OCI-LY7 (cell line): Measurements from ENCODE around the gene PLA2G3. TPM values are rescaled to one million over a fixed set of nuclear protein-coding genes. Genes with fewer than 3 reads are reported as not detected.

ENCODE experiments used
- BruUV-seq: library from RNA; stranded (reverse); fragments of 400-500 nt; replicated peaks from 2 replicates; lab custom pipeline; 2021; lab: Mats Ljungman, UMichigan
- CTCF ChIA-PET: fragments of 300-600 bp; sonication (Branson Sonifier 250); formaldehyde crosslinking; loops from one replicate; lab custom pipeline; 2022; ENCODE audit warnings: antibody characterized with exemption; ENCODE audit not compliant: unreplicated experiment; lab: Charles Lee
- POLR2A ChIA-PET: fragments of 300-600 bp; sonication (Branson Sonifier 250); formaldehyde crosslinking; loops from one replicate; lab custom pipeline; 2022; ENCODE audit warnings: antibody characterized with exemption; lab: Charles Lee
- DNase-seq: peaks from one replicate; pipeline ENCODE4 v3.0.0-alpha.2; 2015; ENCODE audit warnings: low spot score
- H2AFZ ChIP-seq: fragments of 200-600 bp; sonication (generic), shearing (Covaris generic); 2 replicates; pipeline ENCODE4 v1.6.1; 2014; ENCODE audit warnings: mild to moderate bottlenecking, antibody characterized with exemption, low read length, moderate library complexity
- H3K27ac ChIP-seq: fragments of 200-600 bp; sonication (generic); 2 replicates; pipeline ENCODE4 v1.5.1; 2014; ENCODE audit warnings: mixed run types, low read depth, mild to moderate bottlenecking, moderate library complexity, low read length, inconsistent platforms; ENCODE audit not compliant: poor library complexity, severe bottlenecking
- H3K36me3 ChIP-seq: fragments of 200-600 bp; sonication (generic); 2 replicates; pipeline ENCODE4 v1.6.1; 2014; ENCODE audit warnings: mild to moderate bottlenecking, antibody characterized with exemption, low read length, moderate library complexity, mixed read lengths; ENCODE audit not compliant: insufficient read depth
- H3K4me1 ChIP-seq: fragments of 200-600 bp; sonication (generic); 2 replicates; pipeline ENCODE4 v1.5.1; 2014; ENCODE audit warnings: mild to moderate bottlenecking, low read length; ENCODE audit not compliant: insufficient read depth, poor library complexity, severe bottlenecking
- H3K4me2 ChIP-seq: fragments of 200-600 bp; sonication (generic); 2 replicates; pipeline ENCODE4 v1.6.1; 2014; ENCODE audit warnings: mild to moderate bottlenecking, low read length
- H3K4me3 ChIP-seq: fragments of 200-600 bp; sonication (generic); 2 replicates; pipeline ENCODE4 v1.5.1; 2014; ENCODE audit warnings: mild to moderate bottlenecking, low read depth, low read length; ENCODE audit not compliant: poor library complexity, severe bottlenecking
- H3K79me2 ChIP-seq: fragments of 200-600 bp; sonication (generic); 2 replicates; pipeline ENCODE4 v1.6.1; 2016; ENCODE audit warnings: low read depth, mild to moderate bottlenecking, low read length, moderate library complexity, mixed read lengths; ENCODE audit not compliant: insufficient read depth
- H3K9me2 ChIP-seq: fragments of 200-600 bp; sonication (generic); 2 replicates; pipeline ENCODE4 v1.6.1; 2016; ENCODE audit warnings: mild to moderate bottlenecking, low read length, mixed read lengths; ENCODE audit not compliant: insufficient read depth
- H3K9me3 ChIP-seq: fragments of 200-600 bp; sonication (generic); 2 replicates; pipeline ENCODE4 v1.6.1; 2014; ENCODE audit warnings: mild to moderate bottlenecking, mixed run types, low read length, mixed read lengths
- H4K20me1 ChIP-seq: fragments of 200-600 bp; sonication (generic); 2 replicates; pipeline ENCODE4 v1.6.1; 2014; ENCODE audit warnings: mild to moderate bottlenecking, antibody characterized with exemption, low read length, moderate library complexity, mixed read lengths; ENCODE audit not compliant: insufficient read depth
- EZH2phosphoT487 ChIP-seq: fragments of 200-600 bp; sonication (generic); IDR thresholded peaks from 2 replicates; pipeline ENCODE4 v1.6.1; 2018; ENCODE audit warnings: low read depth, borderline replicate concordance, mild to moderate bottlenecking, mixed run types, antibody characterized with exemption, low read length, moderate library complexity, mixed read lengths
- intact Hi-C: fragments of 100-400 bp; cut with micrococcal nuclease; formaldehyde crosslinking; loops from one replicate; pipeline ENCODE4 v1.10.0; 2022; ENCODE audit not compliant: unreplicated experiment
- total RNA-seq, 2 experiments: library from RNA; depleted of rRNA in 1 of 2; stranded (reverse); fragments of >200 nt in 1 of 2; shearing (Covaris generic) in 1 of 2; gene quantifications; 2 replicates each; pipeline ENCODE4 v1.2.3, GENCODE V29; 2014 to 2022
- TF ChIP-seq, protein P1 (sequence below): fragments of 200-600 bp; sonication (generic); conservative IDR thresholded peaks from 2 replicates; pipeline ENCODE4 v1.5.1; 2014; ENCODE audit warnings: mild to moderate bottlenecking, antibody characterized with exemption, low read length, moderate library complexity, mixed read lengths

The PLA2G3 gene
- total RNA-seq, 2 experiments from 2014 or later, result not detected

DNA sequence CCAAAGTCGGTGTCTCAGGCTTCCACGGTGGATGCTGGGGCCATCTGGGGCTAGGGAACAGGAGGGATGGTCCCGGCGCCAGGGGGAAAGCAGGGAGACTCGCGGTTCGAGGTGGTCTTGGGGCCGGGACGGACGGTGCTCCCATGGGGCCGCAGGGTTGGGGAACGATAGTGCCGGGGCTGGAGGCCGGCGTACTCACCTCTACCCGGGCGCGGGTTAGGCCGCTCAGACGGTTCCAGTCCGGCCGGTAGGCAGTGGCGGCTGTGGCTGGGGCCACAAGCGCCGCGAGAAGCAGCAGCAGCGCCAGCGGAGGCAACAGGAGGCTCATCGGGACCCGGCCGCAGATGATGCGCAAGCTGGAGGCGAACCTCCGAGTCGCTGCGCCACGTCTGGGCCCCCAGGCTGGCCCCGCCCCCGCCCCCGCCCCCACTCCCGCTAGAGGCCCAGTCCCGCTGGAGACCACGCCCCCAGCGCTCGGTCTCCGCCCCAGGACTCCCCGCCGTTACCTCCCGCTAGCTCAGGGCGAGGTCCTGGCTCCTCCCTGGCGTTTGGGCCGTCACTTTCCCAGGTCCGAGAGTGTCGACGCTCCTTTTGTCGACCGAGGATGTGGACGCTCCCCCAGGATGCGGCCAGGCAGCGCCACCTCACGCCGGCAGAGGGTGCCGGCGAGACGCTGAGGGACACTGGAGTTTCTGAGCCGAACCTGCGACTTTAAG, 33.0 kb downstream of the PLA2G3 start, which contains the start of gene SELENOM:
SELENOM (minus strand) TSS at position 391 of the 716 bp plus-strand sequence; CDS start at position 328, 63 bp downstream.
- Histone ChIP-seq H2AFZ (peak within 1 kb of the TSS; percentile 72), H4K20me1 (no peaks in the 10 kb centered on the region), H3K27ac (no peak within 1 kb of the TSS), H3K4me1 (peaks cover 5% of the 10 kb centered on the region), H3K9me3 (no peaks in the 10 kb centered on the region), H3K9me2 (no peaks in the 10 kb centered on the region), H3K4me2 (peak within 1 kb of the TSS; percentile 89), H3K79me2 (no peaks in the 10 kb centered on the region), H3K4me3 (peak within 1 kb of the TSS; percentile 64), H3K36me3 (no peaks in the 10 kb centered on the region)
- ChIA-PET POLR2A (interaction anchor here (0.6 to 1.5 kb wide), 2 partner anchors 24 to 48 kb away, joined by 3 to 6 read pairs; no protein-coding TSS in a partner anchor), CTCF (interaction anchor here (0.6 kb wide), 3 partner anchors 70 to 681 kb away, joined by 3 read pairs; no protein-coding TSS in a partner anchor)
- no TSS peak for BruUV-seq
- DNase-seq, result peak; percentile 84
- intact Hi-C loops, result loop anchor here (5.0 kb wide), 1 partner anchor 40 kb away; no protein-coding TSS in a partner anchor
- TF ChIP-seq, protein P1, sequence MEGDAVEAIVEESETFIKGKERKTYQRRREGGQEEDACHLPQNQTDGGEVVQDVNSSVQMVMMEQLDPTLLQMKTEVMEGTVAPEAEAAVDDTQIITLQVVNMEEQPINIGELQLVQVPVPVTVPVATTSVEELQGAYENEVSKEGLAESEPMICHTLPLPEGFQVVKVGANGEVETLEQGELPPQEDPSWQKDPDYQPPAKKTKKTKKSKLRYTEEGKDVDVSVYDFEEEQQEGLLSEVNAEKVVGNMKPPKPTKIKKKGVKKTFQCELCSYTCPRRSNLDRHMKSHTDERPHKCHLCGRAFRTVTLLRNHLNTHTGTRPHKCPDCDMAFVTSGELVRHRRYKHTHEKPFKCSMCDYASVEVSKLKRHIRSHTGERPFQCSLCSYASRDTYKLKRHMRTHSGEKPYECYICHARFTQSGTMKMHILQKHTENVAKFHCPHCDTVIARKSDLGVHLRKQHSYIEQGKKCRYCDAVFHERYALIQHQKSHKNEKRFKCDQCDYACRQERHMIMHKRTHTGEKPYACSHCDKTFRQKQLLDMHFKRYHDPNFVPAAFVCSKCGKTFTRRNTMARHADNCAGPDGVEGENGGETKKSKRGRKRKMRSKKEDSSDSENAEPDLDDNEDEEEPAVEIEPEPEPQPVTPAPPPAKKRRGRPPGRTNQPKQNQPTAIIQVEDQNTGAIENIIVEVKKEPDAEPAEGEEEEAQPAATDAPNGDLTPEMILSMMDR, result peak; percentile 85
- TF ChIP-seq EZH2phosphoT487, result no peak

GRCh38 chr22:31106731-31107177, 33.6 kb downstream of the PLA2G3 start:
- Histone ChIP-seq H3K79me2 (no peaks in the 10 kb centered on the region), H4K20me1 (no peaks in the 10 kb centered on the region), H3K27ac (no peak overlapping the region), H2AFZ (no peak overlapping the region), H3K4me2 (peak overlapping the region; percentile 89), H3K4me1 (peaks cover 5% of the 10 kb centered on the region), H3K9me2 (no peaks in the 10 kb centered on the region), H3K36me3 (no peaks in the 10 kb centered on the region), H3K4me3 (peak overlapping the region; percentile 60), H3K9me3 (no peaks in the 10 kb centered on the region)
- no peak for TF ChIP-seq EZH2phosphoT487
- TF ChIP-seq, protein P1, result no peak
- DNase-seq, result no peak
- POLR2A ChIA-PET, result interaction anchor here (1.5 kb wide), 1 partner anchor 23 kb away, joined by 3 read pairs; no protein-coding TSS in a partner anchor
- no TSS peak for BruUV-seq
- CTCF ChIA-PET, result no interaction called here
- intact Hi-C loops, result loop anchor here (5.0 kb wide), 1 partner anchor 41 kb away; no protein-coding TSS in a partner anchor
